Hippocampal formation (tissue), 2 donors: ENCODE results near the gene DPYSL3.

Experiments used
- DNase-seq, 2 donors: peaks; one replicate each; lab custom pipeline; 2025; lab: John Stamatoyannopoulos, UW

DPYSL3 gene

GRCh38 chr5:147439254-147439653 is 70.6 kb downstream of the DPYSL3 start:
- DNase-seq: no peak

- no peak for DNase-seq
Observed at GRCh38 chr5:147437161-147437596, 72.7 kb downstream of the DPYSL3 start.

GRCh38 chr5:147436596-147436995 is 73.3 kb downstream of the DPYSL3 start:
- no peak for DNase-seq

- DNase-seq: no peak
Observed at GRCh38 chr5:147434049-147434448, 75.8 kb downstream of the DPYSL3 start.

- no peak for DNase-seq
Observed at GRCh38 chr5:147432323-147432722, 77.5 kb downstream of the DPYSL3 start.

GRCh38 chr5:147431586-147431985 is 78.3 kb downstream of the DPYSL3 start:
- no peak for DNase-seq

GRCh38 chr5:147430628-147431027 is 79.2 kb downstream of the DPYSL3 start:
- no peak for DNase-seq

GRCh38 chr5:147427521-147428401 is 82.1 kb downstream of the DPYSL3 start:
- no peak for DNase-seq

- DNase-seq: no peak
Observed at GRCh38 chr5:147426640-147427327, 83.1 kb downstream of the DPYSL3 start.

- no peak for DNase-seq
Observed at GRCh38 chr5:147418613-147419012, 91.3 kb downstream of the DPYSL3 start.

- no peak for DNase-seq
Observed at GRCh38 chr5:147417135-147417813, 92.6 kb downstream of the DPYSL3 start.

- DNase-seq: no peak
Observed at GRCh38 chr5:147415651-147416050, 94.2 kb downstream of the DPYSL3 start.

GRCh38 chr5:147413266-147413665 is 96.6 kb downstream of the DPYSL3 start:
- DNase-seq: no peak

- DNase-seq: no peak
Observed at GRCh38 chr5:147412561-147412960, 97.3 kb downstream of the DPYSL3 start.

- DNase-seq: no peak
Observed at GRCh38 chr5:147411359-147412319, 98.2 kb downstream of the DPYSL3 start.

- DNase-seq: no peak
Observed at GRCh38 chr5:147410496-147411358, 99.1 kb downstream of the DPYSL3 start.

GRCh38 chr5:147408980-147409379 is 100.9 kb downstream of the DPYSL3 start:
- no peak for DNase-seq

GRCh38 chr5:147407094-147407681 is 102.7 kb downstream of the DPYSL3 start:
- DNase-seq: no peak

GRCh38 chr5:147406636-147407035 is 103.2 kb downstream of the DPYSL3 start:
- no peak for DNase-seq

- DNase-seq: no peak
Observed at GRCh38 chr5:147404706-147405105, 105.2 kb downstream of the DPYSL3 start.
